ENCODE results near the gene MARCHF3. TPM values are rescaled to one million over a fixed set of nuclear protein-coding genes. Genes with fewer than 3 reads are reported as not detected.

MARCHF3 gene
- total RNA-seq, 2 donors from 2014 or later, result 32.5 to 33.7 TPM

- no peaks in the 10 kb centered on the region for H3K27me3 ChIP-seq
- no peaks in the 10 kb centered on the region for H3K9me3 ChIP-seq
- no peaks in the 10 kb centered on the region for H3K36me3 ChIP-seq
- no peak overlapping the region for H3K9ac ChIP-seq (ENCODE audit: low read depth in 2 of 2, low read length in 2 of 2)
- H3K4me3 ChIP-seq, result no peak overlapping the region
- intact Hi-C loops (cut with DNase I), result loop anchor here (10.0 kb wide), 1 partner anchor 484 kb away; no protein-coding TSS in a partner anchor
- no peaks in the 10 kb centered on the region for H3K4me1 ChIP-seq
- no peak overlapping the region for H3K27ac ChIP-seq
- TF ChIP-seq CTCF (IDR thresholded peaks at IDR 0.05), result no peak
- no peak for DNase-seq
Observed at GRCh38 chr5:126831156-126831555, 199.2 kb downstream of the MARCHF3 start.

- no peak overlapping the region for H3K27ac ChIP-seq
- no peaks in the 10 kb centered on the region for H3K4me1 ChIP-seq
- H3K27me3 ChIP-seq, result no peaks in the 10 kb centered on the region
- intact Hi-C loops (cut with DNase I), result loop anchor here (10.0 kb wide), 1 partner anchor 485 kb away; no protein-coding TSS in a partner anchor
- no peak for TF ChIP-seq CTCF (IDR thresholded peaks at IDR 0.05)
- no peak overlapping the region for H3K4me3 ChIP-seq
- DNase-seq, result no peak
- no peaks in the 10 kb centered on the region for H3K9me3 ChIP-seq
- H3K9ac ChIP-seq (ENCODE audit: low read depth in 2 of 2, low read length in 2 of 2), result no peak overlapping the region
- no peaks in the 10 kb centered on the region for H3K36me3 ChIP-seq
Observed at GRCh38 chr5:126830061-126830460, 200.3 kb downstream of the MARCHF3 start.

GRCh38 chr5:126829098-126829497 is 201.3 kb downstream of the MARCHF3 start:
- no peak overlapping the region for H3K4me3 ChIP-seq
- no peaks in the 10 kb centered on the region for H3K27me3 ChIP-seq
- no peaks in the 10 kb centered on the region for H3K36me3 ChIP-seq
- TF ChIP-seq CTCF (IDR thresholded peaks at IDR 0.05), result no peak
- intact Hi-C loops (cut with DNase I), result no loop called here
- no peak overlapping the region for H3K9ac ChIP-seq (ENCODE audit: low read depth in 2 of 2, low read length in 2 of 2)
- no peaks in the 10 kb centered on the region for H3K9me3 ChIP-seq
- no peak overlapping the region for H3K27ac ChIP-seq
- no peak for DNase-seq
- H3K4me1 ChIP-seq, result no peaks in the 10 kb centered on the region

- H3K27me3 ChIP-seq, result no peaks in the 10 kb centered on the region
- no peak for TF ChIP-seq CTCF (IDR thresholded peaks at IDR 0.05)
- no peaks in the 10 kb centered on the region for H3K36me3 ChIP-seq
- DNase-seq, result no peak
- H3K4me3 ChIP-seq, result no peak overlapping the region
- no peak overlapping the region for H3K9ac ChIP-seq (ENCODE audit: low read depth in 2 of 2, low read length in 2 of 2)
- no peaks in the 10 kb centered on the region for H3K9me3 ChIP-seq
- H3K4me1 ChIP-seq, result no peaks in the 10 kb centered on the region
- intact Hi-C loops (cut with DNase I), result no loop called here
- no peak overlapping the region for H3K27ac ChIP-seq
Observed at GRCh38 chr5:126826619-126827215, 203.6 kb downstream of the MARCHF3 start.

GRCh38 chr5:126819253-126819652 is 211.1 kb downstream of the MARCHF3 start:
- no peaks in the 10 kb centered on the region for H3K36me3 ChIP-seq
- no peak overlapping the region for H3K9ac ChIP-seq (ENCODE audit: low read depth in 2 of 2, low read length in 2 of 2)
- no peak overlapping the region for H3K4me3 ChIP-seq
- no peaks in the 10 kb centered on the region for H3K27me3 ChIP-seq
- intact Hi-C loops (cut with DNase I), result no loop called here
- no peaks in the 10 kb centered on the region for H3K9me3 ChIP-seq
- no peak for TF ChIP-seq CTCF (IDR thresholded peaks at IDR 0.05)
- H3K27ac ChIP-seq, result no peak overlapping the region
- no peak for DNase-seq
- H3K4me1 ChIP-seq, result no peaks in the 10 kb centered on the region
